HEK293 (cell line): Measurements from ENCODE around the gene MDH2.

ENCODE experiments used
- PRDM1 ChIP-seq: fragments of 450-650 bp; formaldehyde crosslinking; IDR thresholded peaks from 2 replicates; pipeline ENCODE4; 2016; ENCODE audit warnings: missing biosample characterization, missing genetic modification characterization
- TCF7L2 ChIP-seq: IDR thresholded peaks from 2 replicates; pipeline ENCODE4 v1.6.1; 2011; ENCODE audit warnings: low read depth, mild to moderate bottlenecking, inconsistent platforms, low read length, moderate library complexity, borderline replicate concordance
- ZBTB8A ChIP-seq: fragments of 450-650 bp; formaldehyde crosslinking; IDR thresholded peaks from 2 replicates; pipeline ENCODE4 v1.5.1; 2016; ENCODE audit warnings: missing biosample characterization, missing genetic modification characterization
- ZEB2 ChIP-seq: fragments of 450-650 bp; formaldehyde crosslinking; IDR thresholded peaks from 2 replicates; pipeline ENCODE4 v1.5.1; 2016; ENCODE audit warnings: missing biosample characterization, missing genetic modification characterization
- ZFP3 ChIP-seq: fragments of 450-650 bp; formaldehyde crosslinking; IDR thresholded peaks from 2 replicates; pipeline ENCODE4 v1.5.1; 2016; ENCODE audit warnings: low read depth, missing biosample characterization, missing genetic modification characterization
- ZNF132 ChIP-seq: fragments of 450-650 bp; formaldehyde crosslinking; IDR thresholded peaks from 2 replicates; pipeline ENCODE4 v1.5.1; 2017; ENCODE audit warnings: missing biosample characterization, missing genetic modification characterization, borderline replicate concordance
- ZNF169 ChIP-seq: fragments of 450-650 bp; formaldehyde crosslinking; IDR thresholded peaks from 2 replicates; pipeline ENCODE4 v1.5.1; 2016; ENCODE audit warnings: missing biosample characterization, missing genetic modification characterization
- ZNF274 ChIP-seq, 2 experiments: fragments of 200-500 bp in 1 of 2; fragments of 450-650 bp in 1 of 2; sonication (Bioruptor generic) in 1 of 2; formaldehyde crosslinking in 1 of 2; IDR thresholded peaks; 2 replicates each; pipeline versions ENCODE4 v1.5.1 to v1.6.1; 2014 to 2016; ENCODE audit warnings: borderline replicate concordance in 1 of 2, inconsistent platforms in 1 of 2, low read length in 1 of 2, missing biosample characterization in 1 of 2, missing genetic modification characterization in 1 of 2
- ZNF335 ChIP-seq: fragments of 450-650 bp; formaldehyde crosslinking; conservative IDR thresholded peaks from 2 replicates; pipeline ENCODE4 v1.5.1; 2016; ENCODE audit warnings: missing biosample characterization, missing genetic modification characterization
- ZNF391 ChIP-seq: fragments of 450-650 bp; formaldehyde crosslinking; IDR thresholded peaks from 2 replicates; pipeline ENCODE4 v1.5.1; 2016; ENCODE audit warnings: low read depth, missing biosample characterization, missing genetic modification characterization, borderline replicate concordance
- ZNF501 ChIP-seq: fragments of 450-650 bp; formaldehyde crosslinking; IDR thresholded peaks from 2 replicates; pipeline ENCODE4 v1.5.1; 2016; ENCODE audit warnings: missing biosample characterization, missing genetic modification characterization
- TF ChIP-seq, protein P1 (sequence below): fragments of 450-650 bp; formaldehyde crosslinking; IDR thresholded peaks from 2 replicates; pipeline ENCODE4 v1.5.1; 2016; ENCODE audit warnings: missing biosample characterization, missing genetic modification characterization
- TF ChIP-seq, protein P2 (sequence below): fragments of 450-650 bp; formaldehyde crosslinking; conservative IDR thresholded peaks from 2 replicates; pipeline ENCODE4 v1.5.1; 2016; ENCODE audit warnings: low read depth, missing biosample characterization, missing genetic modification characterization
- TF ChIP-seq, protein P3 (sequence below): IDR thresholded peaks from 2 replicates; pipeline ENCODE4 v1.6.1; 2011; ENCODE audit warnings: mild to moderate bottlenecking, low read depth, low read length, borderline replicate concordance

DNA sequence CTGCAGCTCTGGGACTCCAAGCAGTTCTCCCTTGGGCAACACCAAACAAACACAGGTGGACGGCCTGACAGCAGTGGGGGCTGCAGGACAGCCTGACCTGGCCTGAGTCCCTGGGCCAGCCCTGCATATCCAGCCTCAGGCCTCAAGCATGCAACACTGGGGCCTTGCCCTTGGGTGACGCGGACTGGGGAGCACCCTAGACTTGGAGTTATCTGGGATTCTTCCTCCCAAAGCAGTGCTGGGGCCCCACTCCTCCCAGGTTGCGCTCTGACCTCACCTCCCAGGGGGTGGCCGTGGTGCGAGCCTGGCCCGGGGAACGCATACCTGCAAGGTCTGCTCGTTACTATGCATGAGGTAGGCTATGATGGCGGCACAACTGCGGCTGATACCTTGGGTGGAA lies 47.3 kb upstream of the MDH2 start:
- TF ChIP-seq, protein P1, sequence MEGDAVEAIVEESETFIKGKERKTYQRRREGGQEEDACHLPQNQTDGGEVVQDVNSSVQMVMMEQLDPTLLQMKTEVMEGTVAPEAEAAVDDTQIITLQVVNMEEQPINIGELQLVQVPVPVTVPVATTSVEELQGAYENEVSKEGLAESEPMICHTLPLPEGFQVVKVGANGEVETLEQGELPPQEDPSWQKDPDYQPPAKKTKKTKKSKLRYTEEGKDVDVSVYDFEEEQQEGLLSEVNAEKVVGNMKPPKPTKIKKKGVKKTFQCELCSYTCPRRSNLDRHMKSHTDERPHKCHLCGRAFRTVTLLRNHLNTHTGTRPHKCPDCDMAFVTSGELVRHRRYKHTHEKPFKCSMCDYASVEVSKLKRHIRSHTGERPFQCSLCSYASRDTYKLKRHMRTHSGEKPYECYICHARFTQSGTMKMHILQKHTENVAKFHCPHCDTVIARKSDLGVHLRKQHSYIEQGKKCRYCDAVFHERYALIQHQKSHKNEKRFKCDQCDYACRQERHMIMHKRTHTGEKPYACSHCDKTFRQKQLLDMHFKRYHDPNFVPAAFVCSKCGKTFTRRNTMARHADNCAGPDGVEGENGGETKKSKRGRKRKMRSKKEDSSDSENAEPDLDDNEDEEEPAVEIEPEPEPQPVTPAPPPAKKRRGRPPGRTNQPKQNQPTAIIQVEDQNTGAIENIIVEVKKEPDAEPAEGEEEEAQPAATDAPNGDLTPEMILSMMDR (tag by site-specific recombination) = no peak
- no peak for TF ChIP-seq ZBTB8A (tag by site-specific recombination)
- TF ChIP-seq, protein P2, sequence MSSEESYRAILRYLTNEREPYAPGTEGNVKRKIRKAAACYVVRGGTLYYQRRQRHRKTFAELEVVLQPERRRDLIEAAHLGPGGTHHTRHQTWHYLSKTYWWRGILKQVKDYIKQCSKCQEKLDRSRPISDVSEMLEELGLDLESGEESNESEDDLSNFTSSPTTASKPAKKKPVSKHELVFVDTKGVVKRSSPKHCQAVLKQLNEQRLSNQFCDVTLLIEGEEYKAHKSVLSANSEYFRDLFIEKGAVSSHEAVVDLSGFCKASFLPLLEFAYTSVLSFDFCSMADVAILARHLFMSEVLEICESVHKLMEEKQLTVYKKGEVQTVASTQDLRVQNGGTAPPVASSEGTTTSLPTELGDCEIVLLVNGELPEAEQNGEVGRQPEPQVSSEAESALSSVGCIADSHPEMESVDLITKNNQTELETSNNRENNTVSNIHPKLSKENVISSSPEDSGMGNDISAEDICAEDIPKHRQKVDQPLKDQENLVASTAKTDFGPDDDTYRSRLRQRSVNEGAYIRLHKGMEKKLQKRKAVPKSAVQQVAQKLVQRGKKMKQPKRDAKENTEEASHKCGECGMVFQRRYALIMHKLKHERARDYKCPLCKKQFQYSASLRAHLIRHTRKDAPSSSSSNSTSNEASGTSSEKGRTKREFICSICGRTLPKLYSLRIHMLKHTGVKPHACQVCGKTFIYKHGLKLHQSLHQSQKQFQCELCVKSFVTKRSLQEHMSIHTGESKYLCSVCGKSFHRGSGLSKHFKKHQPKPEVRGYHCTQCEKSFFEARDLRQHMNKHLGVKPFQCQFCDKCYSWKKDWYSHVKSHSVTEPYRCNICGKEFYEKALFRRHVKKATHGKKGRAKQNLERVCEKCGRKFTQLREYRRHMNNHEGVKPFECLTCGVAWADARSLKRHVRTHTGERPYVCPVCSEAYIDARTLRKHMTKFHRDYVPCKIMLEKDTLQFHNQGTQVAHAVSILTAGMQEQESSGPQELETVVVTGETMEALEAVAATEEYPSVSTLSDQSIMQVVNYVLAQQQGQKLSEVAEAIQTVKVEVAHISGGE (tag by site-specific recombination) = no peak
- no peak for TF ChIP-seq ZEB2
- no peak for TF ChIP-seq ZNF391 (tag by site-specific recombination)
- no peak for TF ChIP-seq ZNF274 (IDR thresholded peaks at IDR 0.05; ENCODE audit: low read length)
- TF ChIP-seq ZNF274 (tag by site-specific recombination; IDR thresholded peaks at IDR 0.05; ENCODE audit: borderline replicate concordance) = no peak
- no peak for TF ChIP-seq ZNF132
- no peak for TF ChIP-seq PRDM1 (tag by site-specific recombination)
- TF ChIP-seq TCF7L2 = no peak
- TF ChIP-seq ZNF501 (tag by site-specific recombination) = no peak
- no peak for TF ChIP-seq ZNF335 (tag by site-specific recombination)
- TF ChIP-seq, protein P3, sequence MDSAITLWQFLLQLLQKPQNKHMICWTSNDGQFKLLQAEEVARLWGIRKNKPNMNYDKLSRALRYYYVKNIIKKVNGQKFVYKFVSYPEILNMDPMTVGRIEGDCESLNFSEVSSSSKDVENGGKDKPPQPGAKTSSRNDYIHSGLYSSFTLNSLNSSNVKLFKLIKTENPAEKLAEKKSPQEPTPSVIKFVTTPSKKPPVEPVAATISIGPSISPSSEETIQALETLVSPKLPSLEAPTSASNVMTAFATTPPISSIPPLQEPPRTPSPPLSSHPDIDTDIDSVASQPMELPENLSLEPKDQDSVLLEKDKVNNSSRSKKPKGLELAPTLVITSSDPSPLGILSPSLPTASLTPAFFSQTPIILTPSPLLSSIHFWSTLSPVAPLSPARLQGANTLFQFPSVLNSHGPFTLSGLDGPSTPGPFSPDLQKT = no peak
- no peak for TF ChIP-seq ZFP3 (tag by site-specific recombination)
- TF ChIP-seq ZNF169 (tag by site-specific recombination) = no peak
